Left ventricle myocardium superior (tissue), 1 donor: ENCODE results near the gene STIM1. TPM values are rescaled to one million over a fixed set of nuclear protein-coding genes. Genes with fewer than 3 reads are reported as not detected.
"Not testable (repeated sequence)": the region's sequence is repeated elsewhere in the genome, so short reads cannot be mapped to it uniquely, and the experiment has no call there.

ENCODE experiments used
- ATAC-seq: fragments of 200-7000 bp; cut with Tn5 transposase; one replicate; pipeline ENCODE4 v1.9.1; 2020; ENCODE audit warnings: mild to moderate bottlenecking, moderate library complexity
- DNase-seq: peaks from one replicate; pipeline ENCODE4 v3.0.0-alpha.2; 2020
- intact Hi-C: fragments of 100-400 bp; cut with micrococcal nuclease; formaldehyde crosslinking; loops from one replicate; pipeline ENCODE4 v1.11.0; 2022
- long read RNA-seq: library from polyadenylated mRNA; unstranded; transcript quantifications from one replicate; pipeline ENCODE4 v2.0.0, GENCODE V29; 2021
- total RNA-seq: library from RNA; stranded (reverse); fragmentation: NEBNext Ultra II Directional; extraction: Animal tissue kit (Norgen Biotek cat#: 25700); gene quantifications from one replicate; pipeline ENCODE4 v1.2.1, GENCODE V29; 2021
- donor health status: DM: no; HTN: yes; CAD: no; lungs with severe emphysema.

Gene STIM1
- 17.0 TPM for total RNA-seq
- long read RNA-seq, partial matches to known transcripts, result 4 of 11 reads
- long read RNA-seq, other reads (novel, unspliced or antisense), result 7 of 11 reads

GRCh38 chr11:3854977-3855807 is at the start of gene STIM1:
STIM1 (plus strand) TSS chr11:3855664; CDS start chr11:3856271, 607 bp downstream.
- intact Hi-C loops, result no loop called here
- DNase-seq, result peak; percentile 96
- peak; percentile 93 for ATAC-seq

DNA sequence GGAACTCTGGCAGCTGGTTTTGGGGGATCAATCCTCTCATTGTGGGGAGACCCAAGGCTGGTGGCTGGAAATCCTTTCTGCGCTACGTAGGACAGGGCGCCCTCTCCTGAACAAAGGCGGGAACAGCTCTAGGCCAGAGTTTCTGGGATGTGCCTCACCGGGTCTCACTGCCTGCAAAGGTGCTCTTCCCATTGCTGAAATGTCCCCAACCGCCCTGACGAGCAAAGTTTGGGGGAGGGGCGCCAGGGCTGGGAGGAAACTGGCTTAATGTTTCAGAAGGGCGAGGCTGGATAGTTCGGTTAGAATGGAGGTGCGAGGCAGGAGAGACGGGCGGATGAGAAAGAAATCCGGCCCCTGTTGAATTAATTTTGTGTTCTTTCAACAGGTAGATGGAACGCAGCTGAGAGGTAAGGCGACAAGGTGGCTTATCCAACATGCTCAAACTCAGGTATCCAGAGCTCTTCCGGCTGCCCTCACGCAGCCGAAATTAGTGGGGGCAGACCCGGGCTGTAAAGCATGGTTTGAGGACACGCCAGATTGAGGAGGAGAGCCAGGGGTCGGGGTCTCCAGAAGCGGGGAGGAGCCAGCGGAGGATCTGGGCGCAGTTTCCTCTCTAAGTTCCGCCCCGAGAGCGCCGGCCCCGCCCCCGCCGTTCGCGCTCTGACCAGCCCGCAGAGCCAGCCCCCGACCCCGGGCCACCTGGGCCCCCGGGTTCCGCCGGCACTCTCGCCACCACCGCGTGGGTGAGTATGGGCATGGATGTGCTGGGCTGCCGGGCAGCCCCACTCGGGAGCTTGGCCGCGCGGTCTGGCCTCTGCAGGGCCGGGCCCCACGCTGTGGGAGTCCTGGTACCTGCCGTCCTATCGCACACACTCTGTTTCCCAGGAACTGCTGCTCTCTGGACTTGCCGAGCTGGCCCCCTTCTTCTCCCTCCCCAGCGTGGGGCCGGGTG is 47.3 kb upstream of the STIM1 start, which contains the start of gene PGAP2:
TSS of gene PGAP2 (plus strand) at position 652 of the 952 bp plus-strand sequence. CDS start 2,700 bp downstream, outside the sequence.
- peak; percentile 76 for ATAC-seq
- intact Hi-C loops, result no loop called here

DNA sequence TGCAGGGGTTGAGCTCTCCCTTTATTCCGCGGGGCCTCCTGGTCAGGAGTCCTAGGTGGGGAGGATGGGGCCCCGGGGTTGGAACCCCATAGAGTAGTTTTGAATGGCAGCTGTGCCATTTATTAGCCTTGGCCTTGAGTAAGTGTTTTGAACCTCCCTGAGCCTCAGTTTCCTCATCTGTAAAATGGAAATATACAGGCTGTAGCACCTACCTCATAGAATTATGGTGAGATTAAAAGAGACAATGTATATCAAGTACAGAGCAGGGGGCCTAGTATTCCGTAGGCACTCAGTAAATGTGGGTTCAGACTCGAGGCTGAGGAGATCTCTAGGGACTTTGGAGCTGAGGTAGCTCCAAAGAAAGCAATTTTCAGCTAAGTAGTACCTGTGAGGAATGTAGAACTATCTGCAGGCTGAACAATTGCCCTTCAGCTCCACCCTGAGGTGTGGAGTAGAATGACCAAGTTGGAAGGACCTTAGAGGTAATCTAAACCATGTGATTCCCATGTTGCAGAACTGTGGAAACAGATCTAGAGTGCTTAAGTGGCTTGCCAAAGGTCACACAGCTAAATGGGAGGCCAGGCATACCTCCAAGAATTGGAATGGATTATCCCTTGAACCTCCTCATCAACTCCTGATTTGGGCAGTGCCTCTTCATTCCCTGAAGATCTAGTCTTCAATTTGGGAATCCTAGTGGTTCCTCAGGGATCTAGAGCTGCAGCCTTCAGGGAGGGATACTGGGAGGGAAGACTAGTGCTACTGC is 46.4 kb upstream of the STIM1 start:
- intact Hi-C loops, result no loop called here
- DNase-seq (no peak), ATAC-seq (peak; percentile 65)

More for the DNA sequence above, 47.3 kb upstream of the STIM1 start, which contains the start of gene PGAP2:
- peak; percentile 84 for DNase-seq

- intact Hi-C loops, result no loop called here
- DNase-seq (no peak), ATAC-seq (no peak)
Observed at GRCh38 chr11:3809624-3809928, 45.9 kb upstream of the STIM1 start.

DNA sequence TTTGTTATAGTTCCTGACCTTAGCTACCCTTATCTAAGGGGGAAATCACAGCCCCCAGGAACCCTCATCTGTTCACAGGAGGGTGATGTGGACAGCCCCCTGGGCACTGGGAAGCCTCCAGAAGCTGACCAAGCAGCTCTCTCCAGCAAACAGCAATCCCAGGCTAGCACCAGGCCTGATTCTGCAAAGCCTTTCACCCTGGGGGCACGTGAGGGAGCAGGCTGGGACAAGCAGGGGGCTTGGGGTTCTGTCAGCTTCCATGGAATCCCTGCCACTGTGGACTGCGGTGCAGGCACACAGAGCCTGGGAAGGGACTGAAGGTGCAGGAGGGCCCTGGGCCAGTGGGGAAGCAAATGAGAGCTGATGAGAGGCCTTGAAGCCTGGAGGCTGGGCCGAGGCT is 45.0 kb upstream of the STIM1 start:
- ATAC-seq (peak; percentile 1), DNase-seq (no peak)
- intact Hi-C loops, result no loop called here

DNA sequence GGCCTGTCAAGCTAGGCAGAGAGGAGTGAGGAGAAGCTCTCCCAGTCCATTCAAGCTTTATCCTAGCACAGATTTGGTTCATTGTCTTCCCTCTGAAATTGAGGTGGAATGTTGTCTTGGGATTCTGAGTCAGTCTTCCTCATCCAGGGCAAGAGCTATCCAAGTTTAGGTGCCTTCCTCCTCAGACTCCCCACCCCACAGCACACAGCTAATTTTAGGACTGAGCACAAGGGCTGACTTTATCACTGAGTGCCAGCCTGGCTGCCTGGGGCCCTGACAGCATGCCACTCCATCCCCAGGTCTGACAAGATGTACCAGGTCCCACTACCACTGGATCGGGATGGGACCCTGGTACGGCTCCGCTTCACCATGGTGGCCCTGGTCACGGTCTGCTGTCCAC is 44.5 kb upstream of the STIM1 start:
- intact Hi-C loops, result no loop called here
- ATAC-seq (peak; percentile 73), DNase-seq (peak; percentile 58)

DNA sequence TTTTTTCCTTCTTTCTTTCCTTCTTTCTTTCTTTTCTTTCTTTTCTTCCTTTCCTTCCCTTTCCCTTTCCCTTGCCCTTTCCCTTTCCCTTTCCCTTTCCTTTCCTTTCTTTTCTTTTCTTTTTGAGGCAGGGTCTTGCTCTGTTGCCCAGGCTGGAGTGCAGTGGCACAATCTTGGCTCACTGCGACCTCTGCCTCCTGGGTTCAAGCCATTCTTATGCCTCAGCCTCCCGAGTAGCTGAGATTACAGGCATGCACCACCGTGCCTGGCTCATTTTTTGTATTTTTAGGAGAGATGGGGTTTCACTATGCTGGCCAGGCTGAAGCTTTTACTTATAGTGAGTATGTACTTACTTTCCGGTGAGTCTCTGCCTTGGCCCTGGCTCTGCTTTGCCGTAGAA is 40.6 kb upstream of the STIM1 start:
- ATAC-seq, intact Hi-C loops, DNase-seq: not testable (repeated sequence)

DNA sequence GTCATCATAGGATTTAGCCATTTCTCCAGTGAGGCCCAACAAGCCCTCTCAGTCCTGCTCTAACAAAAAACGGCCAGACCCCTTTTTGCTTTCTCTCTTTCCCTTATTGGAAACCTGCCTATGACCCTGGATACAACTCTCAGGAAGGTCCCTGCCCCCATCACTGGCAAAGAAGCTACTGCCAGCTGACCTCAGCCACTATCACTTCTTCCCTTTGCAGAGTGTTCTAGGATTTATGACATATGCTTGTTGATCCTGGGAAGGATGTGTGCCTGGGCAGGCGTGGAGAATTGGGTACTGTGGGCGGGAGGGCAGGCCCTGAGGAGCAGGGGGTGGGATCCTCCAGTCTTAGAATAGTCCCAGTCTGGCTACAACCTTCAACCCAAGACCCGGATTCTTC is 39.6 kb upstream of the STIM1 start:
- DNase-seq, result no peak
- peak; percentile 77 for ATAC-seq
- intact Hi-C loops, result no loop called here

GRCh38 chr11:3816673-3817072 is 38.8 kb upstream of the STIM1 start:
- DNase-seq, result no peak
- no peak for ATAC-seq
- intact Hi-C loops, result no loop called here

DNA sequence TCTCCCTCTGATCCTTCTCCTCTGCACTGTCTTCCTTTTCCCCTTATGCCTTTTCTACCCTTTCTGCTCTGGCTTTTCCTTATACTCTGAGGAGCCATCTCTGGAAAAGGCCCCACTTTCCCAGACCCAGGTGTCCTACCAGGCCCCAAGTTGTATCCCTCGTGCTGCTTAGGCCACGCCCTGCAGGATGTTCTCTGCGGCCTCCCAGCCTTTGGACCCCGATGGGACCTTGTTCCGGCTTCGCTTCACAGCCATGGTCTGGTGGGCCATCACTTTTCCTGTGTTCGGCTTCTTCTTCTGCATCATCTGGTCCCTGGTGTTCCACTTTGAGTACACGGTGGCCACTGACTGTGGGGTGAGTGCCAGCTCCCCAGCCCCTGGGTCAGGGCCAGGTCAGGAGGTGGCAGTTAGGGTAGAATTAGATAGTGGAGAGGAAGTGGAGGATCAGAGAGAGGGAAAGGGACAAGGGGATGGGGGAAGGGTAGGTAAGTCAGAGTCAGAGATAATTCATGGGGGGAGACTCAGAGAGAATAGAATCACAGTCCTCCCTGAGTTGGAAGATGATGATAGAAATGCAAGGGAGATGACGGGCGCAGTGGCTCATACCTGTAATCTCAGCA is 38.2 kb upstream of the STIM1 start:
- intact Hi-C loops, result no loop called here
- DNase-seq, result no peak
- ATAC-seq, result peak; percentile 34

GRCh38 chr11:3820971-3821370 is 34.5 kb upstream of the STIM1 start:
- ATAC-seq (no peak), DNase-seq (no peak)
- intact Hi-C loops, result no loop called here

GRCh38 chr11:3822312-3822711 is 33.2 kb upstream of the STIM1 start:
- DNase-seq (no peak), ATAC-seq (no peak)
- intact Hi-C loops, result no loop called here

DNA sequence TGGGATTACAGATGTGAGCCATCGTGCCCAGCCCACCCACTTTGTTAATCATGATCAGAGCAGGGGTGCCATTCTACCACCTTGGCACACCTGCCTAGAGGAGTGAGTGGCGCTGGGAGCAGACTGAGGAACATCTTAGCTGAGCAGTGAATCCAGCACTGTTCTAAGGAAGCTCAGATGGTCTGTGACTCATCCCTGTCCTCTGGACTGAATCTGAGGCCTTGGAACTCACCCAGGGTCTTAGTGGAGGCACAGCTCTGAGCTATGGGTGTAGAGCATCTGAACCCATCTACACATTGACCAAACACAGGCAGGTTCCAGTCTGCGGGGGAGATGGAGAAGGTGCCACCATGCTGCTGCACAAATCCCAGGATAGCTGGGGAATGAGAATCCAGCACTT is 32.2 kb upstream of the STIM1 start:
- DNase-seq (no peak), ATAC-seq (peak; percentile 14)
- intact Hi-C loops, result no loop called here

DNA sequence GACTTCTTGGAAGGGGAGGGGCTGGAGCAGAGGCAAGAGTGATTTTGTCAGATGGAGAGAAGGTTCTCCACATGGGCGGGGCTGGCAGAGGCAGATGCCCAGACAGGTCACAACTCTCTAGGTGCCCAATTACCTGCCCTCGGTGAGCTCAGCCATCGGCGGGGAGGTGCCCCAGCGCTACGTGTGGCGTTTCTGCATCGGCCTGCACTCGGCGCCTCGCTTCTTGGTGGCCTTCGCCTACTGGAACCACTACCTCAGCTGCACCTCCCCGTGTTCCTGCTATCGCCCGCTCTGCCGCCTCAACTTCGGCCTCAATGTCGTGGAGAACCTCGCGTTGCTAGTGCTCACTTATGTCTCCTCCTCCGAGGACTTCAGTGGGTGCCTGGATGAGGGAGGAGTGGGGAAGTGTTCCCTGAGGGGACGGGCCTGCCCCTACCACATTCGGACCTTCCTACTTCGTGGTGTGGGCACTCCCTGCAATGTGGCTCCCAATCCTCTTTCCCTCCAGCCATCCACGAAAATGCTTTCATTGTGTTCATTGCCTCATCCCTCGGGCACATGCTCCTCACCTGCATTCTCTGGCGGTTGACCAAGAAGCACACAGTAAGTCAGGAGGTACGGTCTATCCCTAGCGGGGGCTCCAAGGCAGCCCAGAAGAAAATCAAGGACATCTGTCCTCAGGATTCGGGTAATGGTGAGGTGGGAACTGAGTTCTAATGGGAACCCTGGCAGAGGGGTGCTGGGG is 31.5 kb upstream of the STIM1 start:
- ATAC-seq, result no peak
- intact Hi-C loops, result no loop called here

GRCh38 chr11:3824714-3825472 is 30.6 kb upstream of the STIM1 start:
- peak; percentile 70 for DNase-seq
- peak; percentile 64 for ATAC-seq

More for the DNA sequence above, 31.5 kb upstream of the STIM1 start:
- no peak for DNase-seq

GRCh38 chr11:3825473-3826154 is 29.9 kb upstream of the STIM1 start:
- DNase-seq, result no peak
- no peak for ATAC-seq
- intact Hi-C loops, result no loop called here

More at GRCh38 chr11:3824714-3825472, 30.6 kb upstream of the STIM1 start:
- intact Hi-C loops, result no loop called here

- intact Hi-C loops, result no loop called here
- ATAC-seq (no peak), DNase-seq (no peak)
Observed at GRCh38 chr11:3826721-3827120, 28.7 kb upstream of the STIM1 start.
